NK-92 (cell line): Measurements from ENCODE around the gene GTPBP8.

Source experiments
- DNase-seq: peaks from one replicate; lab custom pipeline; 2025; ENCODE audit not compliant: unreplicated experiment; lab: John Stamatoyannopoulos, UW

The GTPBP8 gene

GRCh38 chr3:112990672-112991602 is at the start of gene GTPBP8:
Gene GTPBP8, plus strand, starts transcription at chr3:112990984. Its CDS starts 16 bp downstream, at chr3:112991000.
- DNase-seq = peak; percentile 35

- DNase-seq = no peak
Measured at GRCh38 chr3:112948346-112948838, 42.4 kb upstream of the GTPBP8 start.

GRCh38 chr3:112956351-112956750 is 34.4 kb upstream of the GTPBP8 start:
- DNase-seq = no peak

- no peak for DNase-seq
Measured at GRCh38 chr3:112958811-112959560, 31.8 kb upstream of the GTPBP8 start.

GRCh38 chr3:112963683-112964082 is 27.1 kb upstream of the GTPBP8 start:
- no peak for DNase-seq

GRCh38 chr3:112965656-112966055 is 25.1 kb upstream of the GTPBP8 start:
- no peak for DNase-seq

GRCh38 chr3:112966633-112967032 is 24.2 kb upstream of the GTPBP8 start:
- no peak for DNase-seq

GRCh38 chr3:112967425-112967824 is 23.4 kb upstream of the GTPBP8 start:
- no peak for DNase-seq

GRCh38 chr3:112967828-112968227 is 23.0 kb upstream of the GTPBP8 start:
- DNase-seq = no peak

GRCh38 chr3:112972158-112972557 is 18.6 kb upstream of the GTPBP8 start:
- no peak for DNase-seq

- no peak for DNase-seq
Measured at GRCh38 chr3:112973325-112974177, 17.2 kb upstream of the GTPBP8 start.

- no peak for DNase-seq
Measured at GRCh38 chr3:112974178-112974517, 16.6 kb upstream of the GTPBP8 start.

GRCh38 chr3:112974894-112975293 is 15.9 kb upstream of the GTPBP8 start, which contains the start of gene CD200R1:
Gene CD200R1, minus strand, starts transcription at chr3:112975103. Its CDS starts 246 bp downstream, at chr3:112974857.
- no peak for DNase-seq

GRCh38 chr3:112976001-112976400 is 14.8 kb upstream of the GTPBP8 start:
- no peak for DNase-seq

- no peak for DNase-seq
Measured at GRCh38 chr3:112976953-112977352, 13.8 kb upstream of the GTPBP8 start.

GRCh38 chr3:112979244-112979832 is 11.4 kb upstream of the GTPBP8 start:
- no peak for DNase-seq

GRCh38 chr3:112980080-112980479 is 10.7 kb upstream of the GTPBP8 start:
- no peak for DNase-seq

- DNase-seq = no peak
Measured at GRCh38 chr3:112982710-112983109, 8.1 kb upstream of the GTPBP8 start.

GRCh38 chr3:112984485-112984884 is 6.3 kb upstream of the GTPBP8 start:
- no peak for DNase-seq

GRCh38 chr3:112987710-112988334 is 3.0 kb upstream of the GTPBP8 start:
- no peak for DNase-seq
